OCI-LY7 (cell line): ENCODE data around the gene BEND5. TPM values are rescaled to one million over a fixed set of nuclear protein-coding genes. Genes with fewer than 3 reads are reported as not detected.

Experiments used
- BruUV-seq: library from RNA; stranded (reverse); fragments of 400-500 nt; replicated peaks from 2 replicates; lab custom pipeline; 2021; lab: Mats Ljungman, UMichigan
- CTCF ChIA-PET: fragments of 300-600 bp; sonication (Branson Sonifier 250); formaldehyde crosslinking; loops from one replicate; lab custom pipeline; 2022; ENCODE audit warnings: antibody characterized with exemption; ENCODE audit not compliant: unreplicated experiment; lab: Charles Lee
- POLR2A ChIA-PET: fragments of 300-600 bp; sonication (Branson Sonifier 250); formaldehyde crosslinking; loops from one replicate; lab custom pipeline; 2022; ENCODE audit warnings: antibody characterized with exemption; lab: Charles Lee
- DNase-seq: peaks from one replicate; pipeline ENCODE4 v3.0.0-alpha.2; 2015; ENCODE audit warnings: low spot score
- H2AFZ ChIP-seq: fragments of 200-600 bp; sonication (generic), shearing (Covaris generic); 2 replicates; pipeline ENCODE4 v1.6.1; 2014; ENCODE audit warnings: mild to moderate bottlenecking, antibody characterized with exemption, low read length, moderate library complexity
- H3K27ac ChIP-seq: fragments of 200-600 bp; sonication (generic); 2 replicates; pipeline ENCODE4 v1.5.1; 2014; ENCODE audit warnings: mixed run types, low read depth, mild to moderate bottlenecking, moderate library complexity, low read length, inconsistent platforms; ENCODE audit not compliant: poor library complexity, severe bottlenecking
- H3K36me3 ChIP-seq: fragments of 200-600 bp; sonication (generic); 2 replicates; pipeline ENCODE4 v1.6.1; 2014; ENCODE audit warnings: mild to moderate bottlenecking, antibody characterized with exemption, low read length, moderate library complexity, mixed read lengths; ENCODE audit not compliant: insufficient read depth
- H3K4me1 ChIP-seq: fragments of 200-600 bp; sonication (generic); 2 replicates; pipeline ENCODE4 v1.5.1; 2014; ENCODE audit warnings: mild to moderate bottlenecking, low read length; ENCODE audit not compliant: insufficient read depth, poor library complexity, severe bottlenecking
- H3K4me2 ChIP-seq: fragments of 200-600 bp; sonication (generic); 2 replicates; pipeline ENCODE4 v1.6.1; 2014; ENCODE audit warnings: mild to moderate bottlenecking, low read length
- H3K4me3 ChIP-seq: fragments of 200-600 bp; sonication (generic); 2 replicates; pipeline ENCODE4 v1.5.1; 2014; ENCODE audit warnings: mild to moderate bottlenecking, low read depth, low read length; ENCODE audit not compliant: poor library complexity, severe bottlenecking
- H3K79me2 ChIP-seq: fragments of 200-600 bp; sonication (generic); 2 replicates; pipeline ENCODE4 v1.6.1; 2016; ENCODE audit warnings: low read depth, mild to moderate bottlenecking, low read length, moderate library complexity, mixed read lengths; ENCODE audit not compliant: insufficient read depth
- H3K9me2 ChIP-seq: fragments of 200-600 bp; sonication (generic); 2 replicates; pipeline ENCODE4 v1.6.1; 2016; ENCODE audit warnings: mild to moderate bottlenecking, low read length, mixed read lengths; ENCODE audit not compliant: insufficient read depth
- H3K9me3 ChIP-seq: fragments of 200-600 bp; sonication (generic); 2 replicates; pipeline ENCODE4 v1.6.1; 2014; ENCODE audit warnings: mild to moderate bottlenecking, mixed run types, low read length, mixed read lengths
- H4K20me1 ChIP-seq: fragments of 200-600 bp; sonication (generic); 2 replicates; pipeline ENCODE4 v1.6.1; 2014; ENCODE audit warnings: mild to moderate bottlenecking, antibody characterized with exemption, low read length, moderate library complexity, mixed read lengths; ENCODE audit not compliant: insufficient read depth
- CTCF ChIP-seq: fragments of 200-600 bp; sonication (generic); conservative IDR thresholded peaks from 2 replicates; pipeline ENCODE4 v1.5.1; 2014; ENCODE audit warnings: mild to moderate bottlenecking, antibody characterized with exemption, low read length, moderate library complexity, mixed read lengths
- EZH2phosphoT487 ChIP-seq: fragments of 200-600 bp; sonication (generic); IDR thresholded peaks from 2 replicates; pipeline ENCODE4 v1.6.1; 2018; ENCODE audit warnings: low read depth, borderline replicate concordance, mild to moderate bottlenecking, mixed run types, antibody characterized with exemption, low read length, moderate library complexity, mixed read lengths
- intact Hi-C: fragments of 100-400 bp; cut with micrococcal nuclease; formaldehyde crosslinking; loops from one replicate; pipeline ENCODE4 v1.10.0; 2022; ENCODE audit not compliant: unreplicated experiment
- total RNA-seq, 2 experiments: library from RNA; depleted of rRNA in 1 of 2; stranded (reverse); fragments of >200 nt in 1 of 2; shearing (Covaris generic) in 1 of 2; gene quantifications; 2 replicates each; pipeline ENCODE4 v1.2.3, GENCODE V29; 2014 to 2022

BEND5 gene
- total RNA-seq, 2 experiments from 2014 or later, result not detected

- no peak for DNase-seq
- H3K79me2 ChIP-seq, result no peaks in the 10 kb centered on the region
- H3K36me3 ChIP-seq, result no peaks in the 10 kb centered on the region
- no peaks in the 10 kb centered on the region for H4K20me1 ChIP-seq
- ChIA-PET CTCF (no interaction called here), POLR2A (no interaction called here)
- intact Hi-C loops, result loop anchor here (10.0 kb wide), 1 partner anchor 140 kb away; no protein-coding TSS in a partner anchor
- H3K9me2 ChIP-seq, result no peaks in the 10 kb centered on the region
- TF ChIP-seq EZH2phosphoT487 (no peak), CTCF (no peak)
- no peak overlapping the region for H2AFZ ChIP-seq
- no TSS peak for BruUV-seq
- H3K4me2 ChIP-seq, result no peak overlapping the region
- no peaks in the 10 kb centered on the region for H3K4me1 ChIP-seq
- no peak overlapping the region for H3K27ac ChIP-seq
- no peaks in the 10 kb centered on the region for H3K9me3 ChIP-seq
- no peak overlapping the region for H3K4me3 ChIP-seq
Observed at GRCh38 chr1:48695161-48695560, 81.5 kb downstream of the BEND5 start.

GRCh38 chr1:48693674-48694320 lies 82.9 kb downstream of the BEND5 start:
- ChIA-PET POLR2A (no interaction called here), CTCF (no interaction called here)
- Histone ChIP-seq H3K9me2 (no peaks in the 10 kb centered on the region), H3K4me2 (no peak overlapping the region), H3K4me3 (no peak overlapping the region), H3K27ac (no peak overlapping the region), H3K4me1 (no peaks in the 10 kb centered on the region), H4K20me1 (no peaks in the 10 kb centered on the region), H3K36me3 (no peaks in the 10 kb centered on the region), H2AFZ (no peak overlapping the region), H3K9me3 (no peaks in the 10 kb centered on the region), H3K79me2 (no peaks in the 10 kb centered on the region)
- TF ChIP-seq CTCF (no peak), EZH2phosphoT487 (no peak)
- intact Hi-C loops, result loop anchor here (10.0 kb wide), 1 partner anchor 139 kb away; no protein-coding TSS in a partner anchor
- BruUV-seq, result no TSS peak
- no peak for DNase-seq

- no peaks in the 10 kb centered on the region for H3K4me1 ChIP-seq
- DNase-seq, result no peak
- no peak overlapping the region for H3K4me3 ChIP-seq
- ChIA-PET CTCF (no interaction called here), POLR2A (no interaction called here)
- no peaks in the 10 kb centered on the region for H3K9me3 ChIP-seq
- H2AFZ ChIP-seq, result no peak overlapping the region
- no peak overlapping the region for H3K27ac ChIP-seq
- H3K36me3 ChIP-seq, result no peaks in the 10 kb centered on the region
- BruUV-seq, result no TSS peak
- H3K9me2 ChIP-seq, result no peaks in the 10 kb centered on the region
- H3K4me2 ChIP-seq, result no peak overlapping the region
- TF ChIP-seq CTCF (no peak), EZH2phosphoT487 (no peak)
- H3K79me2 ChIP-seq, result no peaks in the 10 kb centered on the region
- intact Hi-C loops, result loop anchor here (10.0 kb wide), 1 partner anchor 138 kb away; no protein-coding TSS in a partner anchor
- no peaks in the 10 kb centered on the region for H4K20me1 ChIP-seq
Observed at GRCh38 chr1:48693180-48693579, 83.5 kb downstream of the BEND5 start.
